Measurements from ENCODE around the gene AVPR1B.
A peak's percentile ranks its signal among the peaks of the same experiment; 100 is the strongest.

The AVPR1B gene

DNA sequence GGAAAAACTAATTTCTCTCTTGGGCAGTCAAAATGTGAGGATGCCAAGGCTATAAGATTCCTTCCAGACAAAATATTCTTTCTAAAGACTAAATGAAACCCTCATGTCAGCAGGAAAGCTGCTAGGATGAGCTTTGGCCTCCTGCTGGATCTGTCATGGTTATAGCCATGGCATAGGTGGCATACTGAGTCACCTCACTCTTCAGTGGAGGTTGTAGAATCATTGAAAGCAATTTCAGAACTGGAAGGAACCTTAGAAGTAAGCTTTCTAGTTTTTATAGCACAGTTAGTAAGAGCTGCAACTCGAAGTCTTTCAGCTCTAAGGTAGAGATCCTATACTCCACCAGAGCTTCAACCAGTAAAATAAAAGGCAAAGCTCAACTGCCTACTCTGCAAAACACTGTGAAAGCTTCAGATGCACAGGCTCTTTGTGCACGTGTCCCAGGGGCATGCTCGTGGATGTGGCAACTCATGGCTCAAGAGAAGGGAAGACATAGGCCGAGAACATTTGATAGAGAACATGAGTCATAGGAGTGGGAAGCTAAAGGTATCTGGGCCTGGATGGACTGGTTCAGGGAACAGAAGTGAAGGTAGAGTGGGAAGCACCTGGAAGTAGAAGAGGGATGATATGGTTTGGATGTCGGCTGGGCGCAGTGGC is 5.8 kb downstream of the AVPR1B start:
- no peak for DNase-seq

DNA sequence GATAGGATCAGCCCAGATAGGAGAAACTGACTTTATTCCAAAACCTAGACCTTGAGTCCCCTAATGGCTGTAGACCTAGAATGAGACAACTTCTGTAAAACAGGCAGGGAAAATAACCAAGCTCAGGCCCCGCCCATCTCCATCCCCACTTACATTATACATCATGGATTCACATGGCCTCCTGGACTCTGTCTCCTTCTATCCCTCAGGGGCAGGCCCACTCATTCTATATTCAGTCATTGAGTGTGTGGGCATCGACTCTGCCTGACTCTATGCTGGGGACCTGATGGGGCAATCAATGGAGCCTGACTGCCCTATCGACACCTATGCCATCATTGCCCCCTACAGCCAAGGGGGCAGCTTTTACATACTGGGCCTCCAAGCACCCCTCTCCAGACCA is 6.4 kb downstream of the AVPR1B start:
- DNase-seq = no peak

DNA sequence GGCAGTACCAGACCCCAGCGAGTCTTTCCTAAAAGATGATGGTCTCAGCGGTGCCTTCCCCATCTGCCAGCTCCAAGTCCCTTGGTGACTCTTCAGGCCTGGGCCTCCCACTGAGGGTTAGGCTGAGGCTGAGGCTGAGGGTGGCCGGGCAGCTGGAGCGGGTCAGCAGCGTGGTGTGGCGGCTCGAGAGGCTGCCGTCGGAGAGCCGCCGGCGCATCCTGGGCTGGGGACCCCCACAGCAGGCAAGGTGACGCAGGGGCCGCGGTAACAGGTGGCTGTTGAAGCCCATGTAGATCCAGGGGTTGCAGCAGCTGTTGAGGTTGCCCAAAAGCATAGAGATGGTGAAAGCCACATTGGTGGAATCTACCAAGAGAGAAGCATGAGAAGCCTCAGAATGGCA is 7.0 kb downstream of the AVPR1B start:
- DNase-seq = no peak

DNA sequence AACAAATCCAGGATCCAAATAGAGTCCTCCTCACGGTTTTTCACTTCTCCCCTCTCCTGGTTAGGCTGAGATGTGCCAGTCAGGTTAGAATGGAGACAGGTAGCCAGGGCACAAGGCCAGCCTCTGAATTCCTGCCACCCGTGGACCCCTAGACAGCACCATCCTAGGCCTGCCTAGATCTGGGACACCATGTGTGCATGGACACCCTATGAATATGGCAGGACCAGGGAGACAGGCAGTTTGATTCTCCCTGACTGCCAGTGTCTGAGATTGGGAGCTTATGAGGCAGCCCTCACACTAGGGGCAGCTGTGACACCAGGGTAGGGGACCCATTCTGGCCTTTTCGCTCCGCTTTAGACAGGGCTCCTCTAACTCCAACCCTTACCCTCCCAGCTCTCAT is 7.5 kb downstream of the AVPR1B start:
- no peak for DNase-seq

DNA sequence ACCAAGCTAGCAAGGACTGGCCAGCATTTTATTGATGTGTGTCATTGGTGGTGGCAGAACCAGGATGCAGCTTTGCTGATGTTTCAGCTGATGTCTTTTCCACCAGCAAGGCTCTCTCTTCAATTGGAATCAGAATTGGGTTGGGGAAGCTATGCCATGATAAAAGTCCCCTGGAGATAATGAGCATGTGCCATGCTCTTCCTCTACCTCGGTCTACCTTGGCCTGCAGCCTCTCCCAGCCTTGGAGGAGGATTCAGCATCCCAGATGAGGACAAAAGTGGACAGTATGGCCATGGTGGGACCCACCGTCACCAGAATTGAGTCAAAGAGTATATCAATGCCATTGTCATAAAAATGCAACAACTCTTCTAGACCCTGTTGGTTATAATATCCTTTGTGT is 8.6 kb downstream of the AVPR1B start:
- no peak for DNase-seq

DNA sequence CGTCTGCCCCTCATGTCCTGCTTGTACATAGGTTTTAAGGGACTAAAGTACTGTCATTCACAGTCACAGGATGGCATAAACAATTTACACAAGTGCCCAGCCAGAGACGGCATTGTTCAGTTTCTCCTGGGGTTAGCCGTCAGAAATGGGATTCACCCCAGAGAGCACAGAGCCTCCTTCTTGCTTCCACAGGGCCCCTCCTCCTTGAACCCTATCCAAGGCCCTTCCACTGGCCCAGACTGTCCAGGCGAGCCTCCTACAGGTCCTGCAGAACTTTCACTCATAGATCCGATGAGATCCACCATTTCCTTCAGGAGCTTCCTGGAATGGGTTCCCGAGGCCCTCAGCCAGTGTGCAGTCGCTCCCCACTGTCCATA is 10.0 kb downstream of the AVPR1B start:
- DNase-seq = no peak

DNA sequence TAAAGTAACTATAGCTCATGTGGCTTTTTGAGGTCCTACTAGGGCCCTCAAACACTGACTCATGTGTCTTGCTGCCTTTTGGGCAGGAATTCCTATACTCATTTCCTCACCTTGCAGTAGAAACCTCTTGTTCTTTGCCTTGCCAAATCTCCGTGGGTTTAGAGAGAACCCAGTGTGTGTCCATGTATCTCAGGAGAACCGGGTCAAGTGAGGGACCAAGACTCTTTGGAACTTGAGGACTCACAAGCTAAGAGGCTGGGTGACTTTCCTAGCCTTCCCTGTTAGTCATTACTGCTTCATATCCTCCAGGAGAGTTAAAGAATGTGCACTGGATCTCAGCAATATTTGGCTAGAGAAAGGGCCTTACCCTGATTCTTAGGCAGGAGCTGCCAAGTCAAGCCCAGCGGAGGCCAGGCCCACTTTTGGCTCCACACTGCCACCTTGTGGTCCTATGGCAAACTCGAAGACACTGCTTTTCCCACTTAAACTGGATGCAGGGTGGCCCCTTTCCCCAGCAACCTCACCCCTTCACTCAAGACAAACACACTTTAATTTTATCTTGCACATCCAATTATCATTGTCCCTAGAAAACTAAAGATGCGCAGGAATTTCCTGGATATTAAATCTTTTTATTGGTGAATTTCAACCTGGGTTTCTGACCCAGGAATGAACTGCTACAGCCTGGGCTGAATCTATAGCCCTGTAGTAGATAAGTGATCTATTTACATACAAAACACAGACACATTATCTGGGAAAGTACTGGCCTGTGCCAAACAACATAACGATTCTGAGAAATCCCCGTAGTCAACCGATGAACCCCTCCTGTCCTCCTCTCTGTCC is 10.6 kb downstream of the AVPR1B start:
- DNase-seq = peak; percentile 77 to 79

DNA sequence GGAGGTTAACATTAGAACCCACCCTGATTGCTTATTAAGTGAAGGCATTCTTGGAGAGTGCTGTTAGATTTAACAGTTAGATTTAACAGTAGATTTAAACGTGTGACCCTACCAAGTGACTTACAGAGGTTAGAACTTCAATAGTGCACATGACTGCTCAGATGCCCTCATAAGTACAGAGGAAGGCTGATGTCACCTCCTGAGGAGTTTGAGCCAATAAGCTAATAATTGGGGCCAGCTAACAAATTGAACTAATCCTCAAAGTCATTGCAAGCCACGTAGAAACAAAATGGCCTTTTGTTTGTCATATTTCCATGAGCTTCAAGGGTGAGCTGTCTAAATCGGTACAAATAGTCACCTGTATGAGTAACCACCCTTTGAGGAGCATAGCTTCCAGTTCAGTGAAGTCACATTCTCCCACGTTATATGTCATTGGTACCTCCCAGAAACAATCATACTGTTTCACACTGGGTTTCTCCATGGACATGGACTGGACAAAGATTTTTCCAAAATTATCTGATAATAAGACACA is 11.7 kb downstream of the AVPR1B start:
- no peak for DNase-seq

DNA sequence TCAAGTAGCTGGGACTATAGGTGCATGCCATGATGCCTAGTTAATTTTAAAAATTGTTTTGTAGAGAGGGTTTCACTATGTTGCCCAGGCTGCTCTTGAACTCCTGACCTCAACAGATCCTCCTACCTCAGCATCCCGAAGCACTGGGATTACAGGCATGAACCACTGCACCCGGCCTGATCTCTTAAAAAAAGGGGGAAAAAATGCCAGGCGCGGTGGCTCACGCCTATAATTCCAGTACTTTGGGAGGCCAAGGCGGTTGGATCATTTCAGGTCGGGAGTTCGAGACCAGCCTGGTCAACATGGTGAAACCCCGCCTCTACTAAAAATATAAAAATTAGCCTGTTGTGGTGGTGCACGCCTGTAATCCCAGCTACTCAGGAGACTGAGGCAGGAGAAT is 13.2 kb downstream of the AVPR1B start:
- DNase-seq = no peak

DNA sequence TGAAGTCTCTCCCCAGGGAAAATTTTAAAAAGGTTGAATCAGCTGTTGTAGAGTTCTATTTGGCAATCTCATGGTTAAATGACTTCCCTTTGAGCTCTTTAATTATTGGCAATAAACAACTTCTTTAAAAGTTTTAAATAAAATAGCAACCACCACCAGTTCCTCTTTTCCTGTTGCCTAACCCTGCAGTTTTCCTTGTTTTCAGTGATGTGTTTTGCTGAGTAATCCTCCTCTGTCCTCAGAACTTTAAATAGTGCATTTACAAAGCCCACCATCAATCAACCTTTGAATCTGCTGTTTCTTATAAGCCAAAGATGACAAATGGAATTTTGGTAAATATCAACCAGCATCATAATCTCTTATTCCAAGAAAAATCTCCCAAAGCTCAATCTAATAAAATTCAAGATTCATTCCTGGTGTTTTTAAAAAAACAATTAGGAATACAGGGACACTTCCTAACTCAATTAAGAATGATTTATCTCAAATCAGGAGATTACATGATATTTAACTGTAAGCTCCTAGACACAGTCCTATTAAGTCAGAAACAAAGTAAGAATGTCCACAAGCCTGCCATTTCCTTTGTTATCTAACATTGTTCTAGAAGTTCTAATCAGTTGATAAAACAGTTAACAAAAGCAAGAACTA is 14.8 kb downstream of the AVPR1B start:
- peak; percentile 77 to 79 for DNase-seq

DNA sequence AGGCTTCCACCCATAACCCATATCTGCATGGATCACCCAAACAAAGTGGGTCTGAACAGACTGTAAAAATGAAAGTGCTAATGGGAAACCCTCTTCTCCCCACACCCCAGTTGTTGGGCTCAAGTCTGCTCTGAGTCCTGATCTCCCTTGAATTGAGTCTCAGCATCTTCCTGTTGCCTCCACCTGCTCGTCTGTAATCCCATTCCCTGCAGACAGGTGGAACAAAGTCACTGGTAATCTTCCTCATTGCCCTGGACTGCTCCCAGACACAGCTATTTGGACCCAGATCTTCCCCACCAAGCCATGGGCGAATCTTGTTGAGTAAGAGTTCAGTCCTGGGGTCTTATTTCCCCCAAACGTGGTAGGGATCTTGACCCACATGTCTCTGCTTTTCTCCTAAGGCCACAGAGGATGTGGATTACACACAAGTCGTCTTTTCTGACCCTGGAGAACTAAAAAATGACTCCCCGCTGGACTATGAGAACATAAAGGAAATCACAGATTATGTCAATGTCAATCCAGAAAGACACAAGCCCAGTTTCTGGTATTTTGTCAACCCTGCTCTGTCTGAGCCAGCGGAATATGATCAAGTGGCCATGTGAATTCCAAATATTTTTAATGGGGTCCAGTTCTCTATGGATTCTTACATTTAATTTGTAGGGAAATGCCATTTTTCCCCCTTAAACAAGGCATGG is 15.7 kb downstream of the AVPR1B start:
- no peak for DNase-seq

DNA sequence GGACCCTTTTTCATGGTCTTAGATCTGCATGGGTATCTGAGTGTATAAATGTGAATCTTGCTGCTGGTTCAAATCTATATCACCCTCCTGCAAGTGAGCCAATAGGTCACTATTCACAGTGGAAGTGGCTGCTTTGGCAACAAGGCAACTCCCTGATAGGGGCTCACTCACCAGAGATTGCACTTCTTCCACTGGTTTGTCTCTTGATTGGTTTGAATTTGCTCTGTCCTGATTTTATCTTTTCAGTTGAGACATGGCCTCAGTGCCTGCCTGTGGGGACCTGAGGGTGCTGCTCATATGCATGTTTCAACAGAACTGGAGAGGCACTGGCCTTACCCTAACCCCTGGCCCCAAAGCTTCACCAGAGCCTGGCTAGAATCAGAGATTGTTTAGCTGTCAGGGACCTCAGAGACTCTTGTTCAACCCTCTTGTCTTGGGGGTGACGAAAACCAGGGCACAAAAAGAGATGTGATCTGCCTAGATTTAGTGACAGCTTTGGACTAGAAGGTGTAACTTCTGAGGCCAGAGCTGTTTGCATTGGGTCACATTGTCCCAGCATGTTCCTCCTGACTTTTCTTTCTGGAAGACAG is 16.9 kb downstream of the AVPR1B start:
- DNase-seq = no peak

DNA sequence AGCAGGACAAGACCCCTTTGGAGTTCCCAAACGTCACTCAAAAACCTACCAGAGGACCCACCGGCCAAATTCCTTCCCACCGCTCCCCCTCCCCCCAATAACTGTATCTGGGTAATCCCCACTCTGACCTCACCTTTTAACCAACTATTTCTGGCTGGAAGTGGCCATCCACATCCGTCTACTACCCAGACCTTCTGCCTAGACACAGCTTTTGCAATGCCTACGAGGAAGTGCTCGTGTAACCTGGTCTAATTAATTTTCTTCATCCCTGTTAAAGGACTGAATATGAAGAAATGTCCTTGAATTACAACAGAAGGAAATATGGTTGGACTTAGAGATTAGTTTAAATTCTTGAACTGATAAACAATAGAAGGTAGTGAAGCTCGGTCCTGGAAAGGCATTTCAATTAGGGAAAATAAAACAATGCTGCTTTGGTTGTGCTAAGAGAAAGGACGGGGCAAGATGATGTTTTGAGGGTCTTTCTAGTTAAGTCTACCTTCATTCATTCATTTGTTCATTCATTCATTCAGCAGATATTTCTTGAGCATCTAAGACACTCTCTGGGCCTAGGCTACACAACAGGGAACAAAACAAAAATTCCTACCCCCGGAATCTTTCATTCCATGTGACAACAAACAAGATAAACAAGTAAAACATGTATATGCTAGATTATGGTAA is 18.8 kb downstream of the AVPR1B start:
- no peak for DNase-seq

DNA sequence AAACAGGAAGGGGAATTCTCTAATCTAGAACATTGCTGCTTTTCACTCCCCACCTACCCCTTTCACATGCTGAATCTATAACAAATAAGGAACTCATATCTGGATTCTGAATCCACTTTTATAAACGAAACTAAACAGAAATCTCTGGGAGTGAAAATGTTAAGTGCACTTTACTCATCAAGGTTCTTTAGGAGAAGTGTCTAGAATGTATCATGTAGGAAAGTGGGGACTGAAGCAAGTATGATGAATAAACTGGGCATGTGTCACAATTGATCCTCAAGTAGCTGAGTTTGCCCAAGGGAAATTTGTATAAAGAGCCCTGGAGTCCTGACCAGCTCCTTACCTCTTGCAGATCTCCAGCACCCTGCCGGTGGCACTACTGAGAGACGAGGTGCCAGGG is 19.8 kb downstream of the AVPR1B start:
- no peak for DNase-seq

DNA sequence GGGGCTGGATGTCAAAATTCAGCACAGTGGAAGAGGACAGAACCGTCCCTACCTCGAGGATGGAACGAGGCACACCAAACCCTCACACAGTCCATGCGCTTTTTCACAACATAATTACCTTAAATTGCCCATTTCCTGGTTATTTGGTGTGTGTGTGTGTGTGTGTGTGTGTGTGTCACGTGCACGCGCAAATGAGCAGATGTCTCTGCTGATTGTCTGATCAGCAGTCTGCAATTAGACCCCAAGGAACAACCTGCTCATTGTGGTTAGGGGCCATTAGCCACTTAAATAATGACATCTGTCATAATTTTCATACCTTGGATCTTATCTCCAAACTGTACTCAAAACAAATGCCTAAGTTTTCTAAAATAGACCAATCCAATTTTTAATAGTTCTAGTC is 23.2 kb downstream of the AVPR1B start:
- no peak for DNase-seq

DNA sequence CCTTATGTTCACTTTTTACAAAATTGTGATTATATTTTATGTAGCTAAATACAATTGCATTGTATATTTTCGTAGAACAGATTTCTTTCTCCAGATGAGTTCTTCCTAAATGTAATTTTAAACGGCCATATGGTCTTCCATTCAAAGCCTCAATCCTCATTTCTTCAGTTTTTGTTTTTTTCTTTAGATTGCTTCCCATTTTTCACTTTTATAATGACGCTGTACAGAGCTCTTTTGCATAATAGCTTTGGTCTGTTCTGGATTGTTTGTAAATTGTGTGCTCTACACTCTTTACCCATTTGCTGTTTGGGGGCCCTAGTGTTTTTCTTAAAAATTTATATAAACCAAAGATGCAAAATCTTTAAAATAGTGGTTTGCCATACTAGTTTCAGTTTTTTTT is 27.8 kb downstream of the AVPR1B start:
- DNase-seq = no peak

DNA sequence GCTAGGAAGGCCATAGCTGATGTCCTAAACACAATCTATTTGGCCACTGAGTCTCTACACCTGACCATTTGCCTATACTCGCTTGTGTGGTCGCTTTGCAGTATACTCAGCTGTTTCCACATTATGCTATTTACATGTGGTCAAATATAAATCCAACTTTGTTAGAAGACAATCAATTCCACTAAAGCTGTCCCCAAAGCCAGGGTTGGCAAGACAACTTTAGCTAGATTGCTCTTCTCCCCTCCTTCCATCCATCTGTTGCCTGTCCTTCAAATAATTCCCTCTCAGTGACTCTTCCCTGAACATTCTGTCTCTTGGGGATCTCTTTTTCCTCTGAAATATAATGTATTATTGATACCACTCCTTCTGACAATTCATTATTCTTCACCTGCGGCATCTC is 30.1 kb downstream of the AVPR1B start:
- no peak for DNase-seq

DNA sequence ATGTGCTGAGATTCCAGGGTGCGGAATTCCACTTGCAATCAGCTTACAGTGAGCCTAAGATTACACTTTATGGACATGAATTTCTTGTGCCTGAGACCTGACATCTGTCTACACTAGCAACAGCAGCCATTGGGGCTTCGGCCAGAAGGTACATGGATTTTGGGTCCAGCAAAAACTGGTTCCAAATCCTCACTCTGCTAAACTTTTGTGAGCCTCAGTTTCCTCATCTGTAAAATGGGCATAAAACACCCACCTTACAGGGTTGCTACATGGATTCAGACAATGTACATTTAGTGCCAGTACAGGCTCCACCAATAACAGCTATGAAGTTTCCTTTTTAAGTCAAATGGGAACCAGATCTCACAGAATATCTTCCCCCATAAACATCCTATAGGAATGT is 33.4 kb downstream of the AVPR1B start:
- DNase-seq = no peak

DNA sequence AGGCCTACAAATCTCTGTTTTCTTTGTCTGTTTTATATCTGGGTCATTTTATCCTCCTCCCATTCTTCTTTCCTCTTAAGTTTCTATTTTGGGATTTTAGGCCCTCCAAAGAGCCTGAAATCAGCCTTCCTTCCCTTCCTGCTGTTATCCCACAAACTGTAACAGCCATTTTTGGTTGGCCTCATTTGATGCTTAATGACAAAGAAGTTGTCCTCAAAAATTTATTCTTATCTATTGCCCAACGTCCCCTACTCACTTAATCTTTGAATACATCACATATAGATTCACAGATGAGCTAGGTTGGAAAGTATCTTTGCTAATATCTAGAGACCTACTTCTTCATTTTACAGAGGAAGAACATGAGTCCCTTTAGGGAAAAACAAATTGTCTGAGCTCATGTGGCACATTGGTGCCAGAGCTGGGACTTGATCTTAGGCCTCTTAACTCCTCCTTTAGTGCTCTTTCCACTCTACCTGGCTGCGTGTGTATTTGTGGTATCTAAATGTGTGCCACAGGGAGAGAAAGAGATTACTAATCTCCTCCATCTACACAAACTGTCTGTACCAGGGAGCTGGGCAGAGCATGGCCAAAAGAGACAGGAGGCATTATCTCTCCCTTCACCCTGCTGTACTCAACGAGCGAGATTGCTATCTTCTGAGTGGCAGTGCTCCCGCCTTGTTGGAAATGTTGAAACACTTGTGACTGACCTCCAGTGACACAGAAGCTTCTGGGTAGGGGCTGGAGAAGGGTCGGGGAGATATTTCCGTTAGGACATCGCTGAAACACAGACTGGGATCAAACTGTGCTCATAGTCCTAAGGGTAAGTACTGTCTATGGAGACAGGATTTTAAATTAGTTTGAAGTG is 34.1 kb downstream of the AVPR1B start:
- peak; percentile 80 to 91 for DNase-seq

DNA sequence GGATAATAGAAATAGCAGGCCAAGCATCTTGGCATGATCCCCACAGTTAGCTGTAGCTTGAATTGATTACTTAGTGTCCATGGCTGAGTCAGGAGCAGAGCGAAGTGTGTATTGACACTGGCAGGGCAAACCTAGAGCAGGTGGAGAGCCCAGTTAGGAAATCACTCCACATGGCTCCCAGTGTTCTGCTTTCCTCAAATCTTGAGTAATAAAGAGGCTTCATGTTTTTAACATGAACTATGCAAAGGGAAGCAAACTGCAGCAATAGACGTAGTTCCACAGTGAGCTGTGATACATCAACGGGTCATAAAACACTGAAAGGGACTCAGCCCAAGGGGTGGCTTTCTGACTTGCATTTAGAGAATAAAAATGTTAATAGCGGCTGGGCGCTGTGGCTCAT is 35.3 kb downstream of the AVPR1B start:
- no peak for DNase-seq

All from Kasumi-1 (cell line).